NOMO-1 treated with DMSO at 0.1 percent for 48 hours (cell line): ENCODE data around the gene NUDT8.
"Not testable (repeated sequence)": the region's sequence is repeated elsewhere in the genome, so short reads cannot be mapped to it uniquely, and the experiment has no call there.

ENCODE experiments used
- DNase-seq: peaks from one replicate; lab custom pipeline; 2025; ENCODE audit not compliant: unreplicated experiment; lab: John Stamatoyannopoulos, UW

NUDT8 gene

DNA sequence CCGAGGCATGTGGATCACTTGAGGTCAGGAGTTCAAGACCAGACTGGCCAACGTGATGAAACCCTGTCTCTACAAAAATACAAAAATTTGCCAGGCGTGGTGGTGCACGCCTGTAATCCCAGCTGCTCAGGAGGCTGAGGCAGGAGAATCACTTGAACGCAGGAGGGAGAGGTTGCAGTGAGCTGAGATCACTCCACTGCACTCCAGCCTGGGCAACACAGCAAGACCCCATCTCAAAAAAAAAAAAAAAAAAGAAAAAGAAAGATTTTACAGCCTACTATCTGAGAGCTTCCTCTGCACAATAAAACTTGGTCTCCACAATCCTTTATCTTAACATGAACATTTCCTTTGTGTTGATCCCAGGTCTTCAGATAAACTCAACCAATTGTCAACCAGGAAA lies 31.0 kb upstream of the NUDT8 start:
- not testable (repeated sequence) for DNase-seq

DNA sequence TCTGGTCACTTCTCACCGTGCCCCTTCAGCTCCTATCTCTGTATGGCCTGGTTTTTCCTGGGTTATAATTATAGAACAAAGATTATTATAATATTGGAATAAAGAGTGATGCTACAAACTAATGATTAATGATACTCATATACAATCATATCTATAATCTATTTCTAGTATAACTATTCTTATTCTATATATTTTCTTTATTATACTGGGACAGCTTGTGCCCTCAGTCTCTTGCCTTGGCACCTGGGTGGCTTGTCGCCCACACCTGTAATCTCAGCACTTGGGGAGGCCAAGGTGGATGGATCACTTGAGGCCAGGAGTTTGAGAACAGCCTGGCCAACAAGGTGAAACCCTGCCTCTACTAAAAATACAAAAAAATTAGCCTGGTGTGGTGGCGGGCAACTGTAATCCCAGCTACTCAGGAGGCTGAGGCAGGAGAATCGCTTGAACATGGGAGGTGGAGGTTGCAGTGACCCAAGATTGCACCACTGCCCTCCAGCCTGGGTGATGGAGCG lies 30.0 kb upstream of the NUDT8 start:
- DNase-seq, result not testable (repeated sequence)

DNA sequence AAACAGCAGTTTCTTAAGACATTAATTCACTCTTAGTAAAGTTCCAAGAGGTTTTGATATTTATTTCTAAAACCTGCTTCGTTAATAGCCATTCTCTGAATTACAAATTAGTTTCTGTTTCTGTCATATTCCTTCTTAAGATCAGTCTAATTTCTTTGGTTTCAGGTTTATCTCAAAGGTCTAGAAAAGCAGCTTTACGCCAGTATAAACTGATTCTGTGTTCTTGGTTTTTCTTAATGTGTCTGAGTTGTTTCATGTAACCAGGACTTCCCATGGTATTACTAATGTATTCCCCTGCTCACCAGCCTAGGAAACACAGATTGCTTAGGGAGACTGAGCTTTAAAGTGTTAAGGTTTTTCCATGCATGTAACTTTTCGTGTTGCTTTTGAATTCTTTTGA lies 27.6 kb upstream of the NUDT8 start:
- DNase-seq, result no peak

DNA sequence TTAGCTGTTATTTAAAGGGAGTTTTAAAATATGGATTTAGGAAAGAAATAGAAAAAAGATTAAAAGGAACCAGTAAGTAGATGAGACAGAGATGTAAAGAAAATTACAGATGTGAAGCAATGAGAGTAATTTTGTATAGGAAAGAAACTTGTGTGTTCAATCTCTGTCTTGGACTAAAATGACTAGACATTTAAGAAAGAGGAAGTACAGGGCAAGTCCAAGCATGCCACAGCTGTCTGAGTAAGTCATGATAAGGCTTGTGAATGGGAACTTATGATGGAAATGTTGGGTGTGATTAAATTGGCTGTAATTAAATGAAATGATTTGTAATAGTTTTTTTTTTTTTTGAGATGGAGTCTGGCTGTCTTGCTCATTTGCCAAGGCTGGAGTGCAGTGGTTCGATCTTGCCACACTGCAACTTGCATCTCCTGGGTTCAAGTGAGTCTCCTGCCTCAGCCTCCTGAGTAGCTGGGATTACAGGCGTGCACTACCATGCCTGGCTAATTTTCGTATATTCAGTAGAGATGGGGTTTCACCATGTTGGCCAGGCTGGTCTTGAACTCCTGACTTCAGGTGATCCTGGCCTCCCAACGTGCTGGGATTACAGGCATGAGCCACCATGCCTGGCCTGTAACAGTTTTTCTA lies 26.7 kb upstream of the NUDT8 start:
- peak; percentile 98 for DNase-seq

DNA sequence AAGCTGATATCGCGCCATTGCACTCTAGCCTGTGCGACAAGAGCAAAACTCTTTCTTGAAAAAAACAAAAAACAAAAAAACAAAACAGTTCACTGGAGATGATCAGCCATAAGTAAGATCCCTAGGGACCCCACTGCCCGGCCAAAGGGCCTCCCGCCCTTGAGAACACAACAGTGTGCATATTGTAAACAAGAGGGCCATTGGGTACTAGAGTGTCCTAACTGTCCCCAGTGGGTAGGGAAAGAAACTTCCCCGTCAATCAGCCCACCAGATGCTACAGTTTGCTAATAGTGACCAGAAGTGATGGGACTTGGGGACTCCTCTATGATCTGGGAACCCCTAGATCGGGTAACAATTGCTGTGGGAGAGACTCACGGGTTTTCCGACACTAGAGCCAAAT lies 24.5 kb upstream of the NUDT8 start:
- no peak for DNase-seq

DNA sequence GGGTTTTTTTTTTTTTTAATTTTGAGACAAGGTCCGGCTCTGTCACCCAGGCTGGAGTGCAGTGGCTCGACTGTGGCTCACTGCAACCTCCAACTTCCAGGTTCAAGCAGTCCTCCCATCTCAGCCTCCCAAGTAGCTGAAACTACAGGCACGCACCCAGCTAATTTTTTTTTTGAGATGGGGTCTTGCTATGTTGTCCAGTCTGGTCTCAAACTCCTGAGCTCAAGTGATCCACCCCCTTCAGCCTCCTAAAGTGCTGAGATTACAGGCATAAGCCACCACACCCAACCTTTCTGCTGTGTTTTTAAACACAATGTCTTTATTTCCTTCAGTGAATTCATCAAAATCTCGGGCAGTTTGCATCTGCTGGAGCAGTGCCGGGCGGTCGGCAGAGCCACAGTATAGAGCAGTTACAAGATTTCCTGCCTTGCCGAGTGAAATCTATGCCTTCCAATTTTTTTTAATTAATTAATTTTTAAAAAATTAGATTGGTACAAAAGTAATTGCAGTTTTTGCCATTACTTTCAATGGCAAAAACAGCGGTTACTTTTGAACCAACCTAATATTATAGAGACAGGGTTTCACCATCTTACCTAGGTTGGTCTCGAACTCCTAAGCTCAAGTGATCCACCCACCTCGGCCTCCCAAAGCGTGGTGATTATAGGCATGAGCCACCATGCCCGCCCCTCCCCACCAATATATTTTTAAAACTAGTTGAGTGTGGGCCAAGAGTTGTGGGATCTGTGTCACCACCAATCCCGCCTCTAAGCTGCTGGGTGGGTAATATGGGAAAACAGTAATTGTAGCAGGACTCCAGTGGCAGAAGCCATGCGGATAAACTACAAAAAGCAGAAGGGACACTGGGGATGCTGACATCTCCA lies 23.5 kb upstream of the NUDT8 start:
- no peak for DNase-seq

DNA sequence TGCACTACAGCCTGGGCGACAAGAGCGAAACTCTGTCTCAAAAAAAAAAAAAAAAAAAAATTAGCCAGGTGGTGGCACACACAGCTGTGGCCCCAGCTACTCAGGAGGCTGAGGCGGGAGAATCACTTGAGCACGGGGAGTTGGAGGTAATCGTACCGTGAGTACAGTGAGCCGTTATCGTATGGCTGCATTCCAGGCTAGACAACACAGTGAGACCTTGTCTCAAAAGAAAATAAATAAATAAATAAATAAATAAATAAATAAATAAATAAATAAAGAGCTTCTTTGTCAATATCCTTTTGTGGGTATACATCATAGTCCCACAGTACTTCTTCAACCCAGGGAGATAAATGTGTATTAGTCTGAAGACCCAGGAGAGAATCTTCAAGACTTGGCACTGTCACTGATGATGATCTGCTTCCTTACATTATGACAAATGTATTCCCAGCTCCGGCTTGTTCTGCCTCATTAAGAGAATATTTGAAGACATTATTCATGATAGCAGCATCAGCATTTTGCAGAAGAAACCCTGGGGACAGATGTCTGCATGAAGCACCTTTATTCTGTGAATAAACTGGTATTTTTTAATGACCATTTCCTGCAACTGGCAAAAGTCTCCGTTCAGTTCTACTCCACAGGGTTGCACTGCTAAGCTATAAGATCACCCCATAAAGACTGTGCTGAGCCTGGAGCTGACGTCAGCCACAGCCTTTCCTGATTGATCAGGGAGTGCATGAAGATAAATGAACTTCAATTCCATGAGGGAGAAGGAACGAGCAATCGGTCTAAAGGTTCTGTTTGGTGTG lies 22.4 kb upstream of the NUDT8 start:
- DNase-seq, result no peak

DNA sequence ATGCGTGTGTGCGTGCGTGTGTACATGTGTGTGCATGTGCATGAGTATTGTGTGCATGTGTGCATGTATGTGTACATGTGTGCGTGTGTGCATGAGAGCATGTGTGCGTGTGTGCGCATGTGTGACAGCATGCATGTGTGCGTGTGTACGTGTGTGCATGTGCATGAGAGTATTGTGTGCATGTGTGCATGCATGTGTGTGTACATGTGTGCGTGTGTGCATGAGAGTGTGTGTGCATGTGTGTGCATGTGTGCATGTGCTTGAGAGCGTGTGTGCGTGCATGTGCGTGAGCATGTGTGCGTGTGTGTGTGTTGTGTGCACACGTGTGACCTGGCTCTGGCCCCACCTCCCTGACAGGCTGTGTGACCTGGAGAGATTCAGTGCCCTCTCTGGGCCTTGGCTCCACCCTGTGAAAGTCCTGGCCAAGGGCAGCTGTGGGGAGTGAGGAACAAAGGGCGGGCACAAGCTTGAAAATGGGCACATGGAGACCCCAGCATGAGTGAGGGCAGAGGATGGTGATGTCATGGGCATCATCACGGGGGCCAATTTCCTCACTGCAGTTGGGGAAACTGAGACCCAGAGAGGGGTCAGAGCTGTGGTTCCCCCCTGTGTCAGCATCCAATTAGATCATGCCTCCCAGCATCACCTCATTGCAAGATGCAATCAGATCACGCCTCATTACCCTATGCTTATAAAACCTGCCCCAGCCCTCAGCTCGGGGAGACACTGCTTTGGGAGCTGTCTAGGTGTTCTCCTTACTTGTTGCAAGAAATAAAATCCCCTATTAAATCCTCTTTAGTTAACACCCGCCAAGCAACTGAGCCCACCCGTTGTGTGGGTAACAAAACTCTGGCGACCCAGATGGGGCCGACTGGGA lies 20.1 kb upstream of the NUDT8 start:
- peak; percentile 50 for DNase-seq

DNA sequence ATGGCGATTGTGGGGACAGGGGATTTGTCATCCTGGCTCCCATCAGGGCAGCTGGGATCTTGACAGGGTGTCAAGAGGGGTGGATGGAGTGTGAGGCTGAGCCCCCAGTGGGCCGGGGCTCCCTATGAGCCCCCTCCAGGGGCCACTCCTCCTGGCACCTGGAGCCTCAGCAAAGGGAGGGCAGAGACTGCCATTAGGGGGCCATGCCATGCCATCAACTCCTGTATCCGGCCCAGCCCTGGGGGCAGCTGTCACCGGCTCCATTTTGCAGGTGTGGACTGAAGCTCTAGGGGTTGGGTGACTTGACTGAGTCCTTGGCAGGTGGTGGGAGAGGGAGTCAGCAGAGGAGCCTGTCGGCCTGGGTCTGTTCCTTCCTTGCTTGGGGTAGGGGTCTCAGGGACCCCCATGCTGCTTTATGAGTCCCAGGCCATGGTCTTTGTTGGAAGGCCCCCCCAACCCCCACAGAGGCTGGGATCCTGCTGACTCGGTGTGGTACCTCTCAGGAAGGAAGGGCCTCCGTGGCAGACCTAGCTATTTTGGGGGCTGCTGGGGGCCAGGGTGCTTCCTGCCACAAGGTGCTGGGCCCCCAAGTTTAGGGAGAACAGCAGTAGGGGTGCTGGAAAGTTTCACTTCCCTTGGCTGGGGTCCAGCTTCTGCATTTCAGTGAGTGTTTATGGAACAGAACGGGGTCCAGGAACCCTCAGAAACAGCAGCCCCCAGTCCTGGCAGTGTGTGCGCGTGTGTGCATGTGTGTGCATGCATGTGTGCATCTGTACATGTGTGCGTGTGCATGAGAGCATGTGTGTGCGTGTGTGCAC lies 19.3 kb upstream of the NUDT8 start:
- peak; percentile 62 for DNase-seq

DNA sequence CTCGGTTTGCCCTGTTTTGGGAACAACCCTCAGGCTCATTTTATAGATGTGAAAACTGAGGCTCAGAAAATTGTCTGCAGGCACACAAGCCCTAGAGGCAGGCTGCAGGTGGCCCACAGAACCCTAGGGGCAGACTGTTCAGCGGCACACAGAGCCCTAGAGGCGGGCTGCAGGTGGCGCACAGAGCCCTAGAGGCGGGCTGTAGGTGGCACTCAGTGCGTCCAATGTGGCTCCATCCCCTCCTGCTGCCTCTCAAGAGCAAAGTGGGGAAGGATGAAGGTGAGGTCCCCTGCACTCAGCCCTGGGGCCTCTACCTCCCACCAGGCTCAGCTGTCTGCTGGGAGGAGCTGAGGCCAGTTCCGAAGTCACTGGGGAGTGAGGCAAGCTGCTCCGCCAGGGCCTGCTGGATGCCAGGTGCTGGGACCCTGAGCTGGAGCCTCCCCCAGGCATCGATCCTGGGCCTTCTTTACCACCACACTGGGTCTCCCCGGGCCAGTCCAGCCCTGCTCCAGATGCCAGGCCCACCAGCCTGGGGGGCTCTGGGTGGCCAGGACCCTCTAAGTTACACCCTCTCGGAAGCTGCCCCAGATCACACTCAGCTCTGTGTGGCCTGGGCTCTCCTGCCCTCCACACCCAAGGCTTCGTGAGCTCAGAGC lies 18.5 kb upstream of the NUDT8 start:
- DNase-seq, result peak; percentile 75

DNA sequence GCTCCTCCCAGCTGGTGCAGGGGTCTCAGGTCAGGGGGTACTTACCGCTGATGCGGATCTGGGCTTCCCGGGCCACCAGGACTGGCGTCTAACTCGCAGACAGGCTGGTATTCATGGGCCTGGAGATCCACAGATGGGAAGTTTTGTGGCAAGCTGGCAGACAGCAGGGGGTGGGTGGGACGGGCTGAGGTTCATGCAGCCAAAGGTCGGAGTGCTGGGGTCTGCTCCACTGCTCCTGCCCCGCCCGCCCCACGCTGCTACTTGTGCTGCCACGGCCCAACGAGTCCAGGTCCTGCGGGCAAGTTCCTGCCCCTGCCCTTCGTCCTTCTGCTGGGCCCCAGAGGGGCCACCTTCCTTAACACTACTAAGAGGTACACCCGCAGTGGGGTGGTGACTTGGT lies 17.7 kb upstream of the NUDT8 start:
- DNase-seq, result no peak

DNA sequence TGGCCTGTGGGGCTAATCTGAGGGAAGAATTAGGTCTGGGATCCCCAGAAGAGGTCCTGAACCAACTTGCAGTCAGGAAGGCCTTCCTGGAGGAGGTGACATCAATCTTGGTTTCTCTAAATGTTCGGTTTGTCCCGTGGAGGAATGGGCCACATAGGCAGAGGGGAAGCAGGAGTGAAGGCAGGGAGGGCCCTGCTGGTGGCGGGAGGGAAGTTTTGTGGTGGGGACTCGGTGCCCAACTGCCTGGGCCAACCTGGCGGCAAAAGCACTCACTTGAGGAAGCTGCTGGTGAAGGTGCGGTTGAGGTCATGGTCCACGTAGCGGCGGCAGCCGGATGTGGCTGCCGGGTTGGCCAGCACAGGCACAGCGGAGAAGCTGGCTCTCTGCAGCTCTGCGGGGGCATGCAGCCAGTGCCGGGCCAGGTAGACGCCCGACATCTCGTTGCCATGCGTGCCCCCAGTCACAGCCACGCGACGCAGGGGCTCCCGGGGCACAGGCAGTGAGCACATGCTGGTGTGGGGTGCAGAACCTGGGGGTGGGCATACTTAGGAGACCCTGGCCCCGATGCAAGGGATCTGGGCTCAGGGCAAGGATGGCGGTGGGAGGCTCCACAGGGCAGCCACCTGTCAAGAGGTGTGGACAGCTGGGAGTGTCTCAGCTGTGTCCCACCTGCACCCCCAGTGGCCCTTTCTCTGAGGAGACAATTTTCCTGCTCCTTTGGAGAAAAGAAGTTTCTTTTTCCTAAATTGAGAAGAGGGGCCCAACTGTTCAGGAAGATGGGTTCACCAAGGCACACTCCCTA lies 17.0 kb upstream of the NUDT8 start:
- peak; percentile 78 for DNase-seq

DNA sequence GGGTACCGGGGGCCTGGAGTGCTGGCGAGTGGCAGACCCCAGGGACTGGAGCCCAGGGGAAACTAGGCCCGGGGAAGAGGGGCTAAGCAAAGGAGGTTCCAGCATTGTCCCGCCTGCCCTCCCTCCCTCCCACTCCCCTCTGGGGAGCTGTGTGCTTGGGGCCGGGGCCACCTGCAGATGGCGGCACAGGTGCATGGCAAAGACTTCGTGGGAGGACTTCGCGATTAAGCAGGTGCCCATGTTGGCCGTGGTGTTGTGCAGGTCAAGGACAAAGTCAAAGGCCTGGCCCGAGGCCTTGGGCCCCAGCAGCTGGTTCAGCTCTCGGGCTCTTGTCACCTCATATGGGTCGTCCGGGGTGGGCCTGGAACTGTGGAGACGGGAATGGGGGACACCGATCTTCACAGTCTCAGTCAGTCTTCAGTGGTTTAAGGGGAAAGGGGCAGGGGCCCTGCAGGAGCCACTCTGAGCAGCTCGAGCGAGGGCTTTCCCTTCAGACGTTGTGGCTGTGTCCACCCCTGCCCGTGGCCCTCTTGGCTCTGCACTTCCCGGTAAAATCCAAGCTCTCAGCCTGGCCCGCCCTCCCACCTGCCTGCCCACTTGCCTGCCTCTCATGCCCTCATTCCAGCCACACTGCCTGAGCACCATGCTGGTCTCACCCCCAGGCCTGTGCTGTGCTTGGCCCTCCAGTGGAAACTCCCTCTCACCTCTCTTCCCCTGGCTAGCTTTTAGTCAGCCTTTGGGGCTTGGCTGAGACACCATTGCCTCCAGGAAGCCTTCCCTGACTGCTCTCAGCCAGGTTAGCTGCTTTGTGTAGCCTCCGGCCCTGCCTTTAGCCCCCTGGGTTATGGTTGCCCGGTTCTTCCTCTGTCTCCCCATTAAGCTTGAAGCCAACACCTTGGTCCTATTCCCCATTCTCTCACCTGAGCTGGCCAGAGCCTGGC lies 16.1 kb upstream of the NUDT8 start:
- no peak for DNase-seq

DNA sequence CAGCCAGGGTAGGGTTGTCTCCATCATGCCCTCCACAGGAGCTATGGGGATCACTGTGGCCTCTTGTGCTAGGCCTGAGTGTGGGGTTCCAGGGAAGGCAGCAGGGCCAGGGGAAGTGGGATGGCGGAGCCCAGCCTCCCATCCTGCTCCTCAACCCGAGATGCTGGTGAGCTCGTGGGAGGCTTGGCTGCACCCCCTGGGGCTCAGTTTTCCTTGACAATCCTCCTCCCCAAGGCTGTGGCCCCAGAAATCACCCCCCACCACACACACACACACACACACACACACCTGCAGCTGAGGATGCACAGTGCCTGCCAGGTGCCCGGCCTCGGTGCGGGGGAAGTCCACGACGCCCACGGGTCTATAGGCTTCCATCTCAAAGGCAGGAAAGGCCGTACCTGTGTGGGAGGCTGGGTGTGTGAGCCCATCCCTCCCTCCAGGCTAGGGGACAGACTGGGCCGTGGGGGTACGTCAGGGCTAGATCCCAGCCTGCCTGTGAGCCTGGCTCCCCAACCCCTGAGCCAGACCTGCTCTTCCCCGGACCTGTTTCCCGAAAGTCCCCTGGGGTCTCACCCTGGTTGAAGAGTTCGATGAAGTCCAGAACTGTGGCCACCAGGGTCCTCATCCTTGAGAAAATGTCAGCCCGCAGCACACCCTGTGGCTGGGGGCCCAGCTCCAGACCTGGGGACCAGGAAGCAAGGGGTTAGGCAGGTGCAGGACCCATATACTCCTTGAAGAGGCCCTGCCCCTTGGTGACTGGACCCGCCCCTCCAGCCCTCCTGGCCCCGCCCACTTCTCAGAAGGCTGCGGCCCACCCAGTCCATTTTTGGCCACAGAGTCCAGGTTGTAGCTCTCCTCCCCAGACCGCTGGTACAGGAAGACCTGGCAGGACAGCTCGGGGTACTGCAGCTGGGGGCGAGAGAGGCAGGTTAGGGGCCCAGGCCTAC lies 15.0 kb upstream of the NUDT8 start:
- DNase-seq, result no peak

DNA sequence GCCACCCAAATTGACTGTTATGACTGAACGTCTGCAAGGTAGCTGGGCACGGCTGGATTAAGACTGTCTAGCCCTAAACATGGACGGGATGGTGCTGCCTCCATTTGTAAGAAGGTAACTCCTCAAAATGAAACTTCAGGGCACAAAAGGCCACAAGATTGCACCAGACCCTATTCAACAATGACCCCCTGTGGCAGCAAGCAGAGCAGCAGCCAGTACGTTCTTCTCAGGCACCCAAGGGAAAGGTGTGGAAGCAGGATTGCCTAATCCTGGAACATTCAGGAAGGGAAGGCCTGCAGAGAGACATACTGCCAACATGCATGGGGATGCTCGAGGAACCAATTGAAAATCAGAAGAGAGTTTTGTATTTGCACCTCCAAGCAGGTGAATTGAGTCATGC lies 14.3 kb upstream of the NUDT8 start:
- peak; percentile 13 for DNase-seq
